Mesenteric fat pad (tissue), 1 donor: ENCODE measurements around the gene ATP9A. TPM values are rescaled to one million over a fixed set of nuclear protein-coding genes. Genes with fewer than 3 reads are reported as not detected.

ENCODE experiments used
- DNase-seq: peaks from one replicate; pipeline ENCODE4 v3.0.0-alpha.2; 2020; ENCODE audit warnings: low spot score
- long read RNA-seq: library from polyadenylated mRNA; unstranded; transcript quantifications from one replicate; pipeline ENCODE4 v2.0.0, GENCODE V29; 2020
- total RNA-seq: library from RNA; stranded (reverse); fragmentation: NEBNext Ultra II Directional; extraction: Animal tissue kit (Norgen Biotek cat#: 25700); gene quantifications from one replicate; pipeline ENCODE4 v1.2.1, GENCODE V29; 2021
- donor health status: DM: yes; HTN: yes; CAD: no.

ATP9A gene
- total RNA-seq: 109 TPM
- long read RNA-seq, full-length matches to known transcripts: 3 of 43 reads
- long read RNA-seq, partial matches to known transcripts: 6 of 43 reads
- long read RNA-seq, other reads (novel, unspliced or antisense): 34 of 43 reads

GRCh38 chr20:51767867-51768758 lies at the start of gene ATP9A:
TSS of gene ATP9A (minus strand) at chr20:51768390. CDS start at chr20:51768369, 21 bp downstream.
- DNase-seq: no peak

GRCh38 chr20:51816856-51817255 lies 48.7 kb upstream of the ATP9A start:
- DNase-seq: peak; percentile 53

- DNase-seq: no peak
Observed at GRCh38 chr20:51815383-51816076, 47.3 kb upstream of the ATP9A start.

GRCh38 chr20:51812861-51813260 lies 44.7 kb upstream of the ATP9A start:
- DNase-seq: no peak

- no peak for DNase-seq
Observed at GRCh38 chr20:51811514-51812128, 43.4 kb upstream of the ATP9A start.

- DNase-seq: no peak
Observed at GRCh38 chr20:51811042-51811355, 42.8 kb upstream of the ATP9A start.

- DNase-seq: no peak
Observed at GRCh38 chr20:51810155-51811041, 42.2 kb upstream of the ATP9A start.

- no peak for DNase-seq
Observed at GRCh38 chr20:51807720-51808250, 39.6 kb upstream of the ATP9A start.

- DNase-seq: no peak
Observed at GRCh38 chr20:51804754-51805153, 36.6 kb upstream of the ATP9A start.

GRCh38 chr20:51803148-51803854 lies 35.1 kb upstream of the ATP9A start:
- no peak for DNase-seq

- DNase-seq: no peak
Observed at GRCh38 chr20:51802170-51802751, 34.1 kb upstream of the ATP9A start, which contains the start of gene SALL4. TSS of gene SALL4 (minus strand) at chr20:51802521. CDS start at chr20:51802408, 113 bp downstream.

GRCh38 chr20:51801823-51802123 lies 33.6 kb upstream of the ATP9A start:
- no peak for DNase-seq

GRCh38 chr20:51801122-51801822 lies 33.1 kb upstream of the ATP9A start:
- no peak for DNase-seq

GRCh38 chr20:51800872-51801121 lies 32.6 kb upstream of the ATP9A start:
- no peak for DNase-seq

- DNase-seq: no peak
Observed at GRCh38 chr20:51800060-51800871, 32.1 kb upstream of the ATP9A start.

GRCh38 chr20:51799401-51799860 lies 31.2 kb upstream of the ATP9A start:
- no peak for DNase-seq

- no peak for DNase-seq
Observed at GRCh38 chr20:51797357-51798025, 29.3 kb upstream of the ATP9A start.

GRCh38 chr20:51796340-51796739 lies 28.1 kb upstream of the ATP9A start:
- no peak for DNase-seq
